Astrocyte (in vitro differentiated cells and primary cell): ENCODE data around the gene ZNF569.

Experiments used
- CTCF ChIP-seq: IDR thresholded peaks from 2 replicates; pipeline ENCODE4 v1.5.1; 2011; ENCODE audit warnings: low read depth, mild to moderate bottlenecking, inconsistent platforms, low read length, moderate library complexity; ENCODE audit not compliant: insufficient read depth
- EZH2 ChIP-seq: IDR thresholded peaks from 2 replicates; pipeline ENCODE4 v1.6.1; 2012; ENCODE audit warnings: mild to moderate bottlenecking, low read length, inconsistent platforms; ENCODE audit not compliant: insufficient read depth

GRCh38 chr19:37470216-37470615 is 3.0 kb upstream of the ZNF569 start:
- TF ChIP-seq CTCF (no peak), EZH2 (no peak)
